ENCODE results near the gene YJU2.
"Not testable (repeated sequence)": the region's sequence is repeated elsewhere in the genome, so short reads cannot be mapped to it uniquely, and the experiment has no call there.

- not testable (repeated sequence) for TF ChIP-seq CTCF, EZH2, EZH2phosphoT487 (IDR thresholded peaks at IDR 0.05)
Observed at GRCh38 chr19:4286141-4286540, 39.3 kb downstream of the YJU2 start.

Measured in neural progenitor cell (in vitro differentiated cells).